Mucosa of rectum (tissue), 2 donors: ENCODE results near the gene PRRT1B.

Experiments used
- H3K27ac ChIP-seq, 2 donors: one replicate each; pipeline ENCODE4 v1.7.0; 2013; ENCODE audit warnings: inconsistent platforms in 2 of 2, low read depth in 2 of 2, low read length in 2 of 2
- H3K27me3 ChIP-seq, 2 donors: one replicate each; pipeline ENCODE4 v1.7.0; 2013; ENCODE audit warnings: low read length in 2 of 2; ENCODE audit not compliant: control insufficient read depth in 2 of 2, insufficient read depth in 2 of 2
- H3K36me3 ChIP-seq, 2 donors: one replicate each; pipeline ENCODE4 v1.7.0; 2013; ENCODE audit warnings: low read length in 2 of 2; ENCODE audit not compliant: control insufficient read depth in 2 of 2, insufficient read depth in 2 of 2
- H3K4me1 ChIP-seq, 2 donors: one replicate each; pipeline ENCODE4 v1.7.0; 2013; ENCODE audit warnings: low read length in 2 of 2, mild to moderate bottlenecking in 1 of 2; ENCODE audit not compliant: control insufficient read depth in 2 of 2, insufficient read depth in 2 of 2
- H3K4me3 ChIP-seq, 2 donors: one replicate each; pipeline ENCODE4 v1.7.0; 2013; ENCODE audit warnings: low read length in 2 of 2
- H3K9ac ChIP-seq, 2 donors: one replicate each; pipeline ENCODE4 v1.7.0; 2013; ENCODE audit warnings: low read length in 2 of 2, low read depth in 1 of 2, mild to moderate bottlenecking in 1 of 2
- H3K9me3 ChIP-seq, 2 donors: one replicate each; pipeline ENCODE4 v1.7.0; 2013; ENCODE audit warnings: low read length in 2 of 2; ENCODE audit not compliant: control insufficient read depth in 2 of 2
- donor health status: healthy.
- donor health status: Normal muscosa, but diverticular disease.

Gene PRRT1B

DNA sequence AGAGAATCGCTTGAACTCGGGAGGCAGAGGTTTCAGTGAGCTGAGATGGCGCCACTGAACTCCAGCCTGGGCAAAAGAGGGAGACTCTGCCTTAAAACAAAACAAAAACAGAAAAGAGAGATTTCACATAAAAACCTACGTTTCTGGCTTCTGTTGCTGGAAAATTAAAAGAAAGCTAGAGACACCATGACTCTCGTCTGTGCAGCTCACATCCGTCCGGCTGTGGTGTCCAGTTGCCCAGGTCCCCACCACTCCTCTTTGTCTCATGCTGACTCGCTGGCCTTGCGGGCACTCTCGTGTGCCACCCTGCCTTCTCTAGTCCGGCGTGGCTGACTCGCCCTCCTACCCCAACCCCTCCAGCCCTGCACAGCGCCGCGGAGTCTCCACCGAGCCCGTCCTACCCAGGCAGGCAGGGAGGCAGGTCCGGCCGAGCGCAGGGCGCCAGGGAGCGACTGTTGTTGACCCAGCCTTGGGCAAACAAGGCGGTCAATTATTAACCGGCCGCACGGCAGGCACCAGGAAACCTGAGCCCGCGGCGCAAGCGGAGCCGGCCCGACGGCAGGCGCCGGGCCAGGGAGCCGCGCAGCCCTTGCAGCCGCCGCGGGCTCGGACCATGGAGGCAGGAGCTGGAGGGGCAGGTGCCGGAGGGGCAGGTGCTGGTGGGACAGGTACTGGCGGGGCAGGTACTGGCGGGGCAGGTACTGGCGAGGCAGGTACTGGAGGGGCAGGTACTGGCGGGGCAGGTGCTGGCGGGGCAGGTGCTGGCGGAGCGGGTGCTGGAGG lies at the start of gene PRRT1B:
Gene PRRT1B, plus strand, starts transcription at position 521 of the 783 bp plus-strand sequence. Its CDS starts 93 bp downstream, at position 614.
- H3K4me1 ChIP-seq: peaks cover 0 to 7% of the 10 kb centered on the region in 2 donors
- no peaks in the 10 kb centered on the region for H3K36me3 ChIP-seq
- H3K27me3 ChIP-seq: peaks cover 4% of the 10 kb centered on the region in 2 donors
- peaks cover 5 to 6% of the 10 kb centered on the region in 2 donors for H3K9me3 ChIP-seq
- H3K9ac ChIP-seq: peak within 1 kb of the TSS; percentile 54 to 60
- peak within 1 kb of the TSS; percentile 65 to 71 for H3K4me3 ChIP-seq
- peak within 1 kb of the TSS; percentile 55 to 72 for H3K27ac ChIP-seq

DNA sequence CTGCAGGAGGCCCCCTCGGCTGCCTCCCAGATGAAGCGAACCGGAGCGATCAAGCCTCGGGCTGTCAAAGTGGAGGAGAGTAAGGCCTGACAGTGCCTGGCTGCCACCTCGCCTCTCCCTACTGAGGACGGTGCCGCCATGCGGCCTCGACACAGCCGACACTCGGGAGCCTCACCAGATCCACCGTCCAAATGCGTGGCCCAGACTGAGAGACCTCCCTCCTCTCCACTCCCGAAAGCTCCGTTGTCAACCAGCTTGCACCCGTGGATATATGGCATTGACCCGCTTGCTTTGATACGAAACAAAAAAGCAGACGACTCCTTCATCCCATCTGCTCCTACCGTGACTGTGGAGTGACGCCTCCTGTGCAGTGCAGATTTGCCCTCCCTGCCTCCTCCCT lies 49.5 kb upstream of the PRRT1B start:
- H3K36me3 ChIP-seq: peaks cover 67 to 85% of the 10 kb centered on the region in 2 donors

DNA sequence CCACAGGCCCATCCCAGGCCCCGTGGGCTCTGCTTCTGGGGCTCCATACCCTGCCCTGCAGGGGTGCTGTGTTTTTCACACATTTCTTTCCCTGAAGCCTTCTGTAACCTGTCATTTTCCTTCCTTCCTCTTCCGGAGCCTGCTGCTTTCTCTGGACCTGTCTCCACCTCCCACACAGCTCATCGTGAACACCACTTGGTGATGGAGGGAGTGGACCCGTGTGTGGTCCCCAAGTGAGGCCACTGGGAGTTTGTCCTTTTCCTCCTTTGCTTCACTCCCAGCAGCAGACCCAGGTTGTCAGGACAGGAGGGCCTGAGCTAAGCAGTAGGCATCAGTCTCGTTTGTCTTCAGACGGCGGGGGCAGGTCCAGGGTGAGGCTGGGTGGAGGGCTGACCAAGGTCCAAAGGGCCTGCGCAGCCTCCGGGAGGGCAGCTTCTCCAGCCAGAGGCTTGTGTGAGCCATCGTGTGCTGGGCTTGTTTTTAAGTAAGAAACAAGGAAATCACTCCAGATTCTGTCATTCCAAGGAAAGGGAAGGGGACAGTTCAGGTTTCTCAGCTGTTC lies 48.4 kb upstream of the PRRT1B start:
- Histone ChIP-seq H3K9me3 (no peaks in the 10 kb centered on the region), H3K4me1 (peaks cover 0 to 11% of the 10 kb centered on the region in 2 donors), H3K36me3 (peaks cover 55 to 74% of the 10 kb centered on the region in 2 donors), H3K27me3 (no peaks in the 10 kb centered on the region), H3K9ac (no peak overlapping the region), H3K27ac (peak overlapping the region in 1 of 2 donors; percentile 38), H3K4me3 (no peak overlapping the region)

More for the DNA sequence above, 49.5 kb upstream of the PRRT1B start:
- no peak overlapping the region for H3K4me3 ChIP-seq
- no peaks in the 10 kb centered on the region for H3K27me3 ChIP-seq
- H3K4me1 ChIP-seq: peaks cover 0 to 9% of the 10 kb centered on the region in 2 donors
- H3K9me3 ChIP-seq: no peaks in the 10 kb centered on the region
- no peak overlapping the region for H3K27ac ChIP-seq
- H3K9ac ChIP-seq: no peak overlapping the region

DNA sequence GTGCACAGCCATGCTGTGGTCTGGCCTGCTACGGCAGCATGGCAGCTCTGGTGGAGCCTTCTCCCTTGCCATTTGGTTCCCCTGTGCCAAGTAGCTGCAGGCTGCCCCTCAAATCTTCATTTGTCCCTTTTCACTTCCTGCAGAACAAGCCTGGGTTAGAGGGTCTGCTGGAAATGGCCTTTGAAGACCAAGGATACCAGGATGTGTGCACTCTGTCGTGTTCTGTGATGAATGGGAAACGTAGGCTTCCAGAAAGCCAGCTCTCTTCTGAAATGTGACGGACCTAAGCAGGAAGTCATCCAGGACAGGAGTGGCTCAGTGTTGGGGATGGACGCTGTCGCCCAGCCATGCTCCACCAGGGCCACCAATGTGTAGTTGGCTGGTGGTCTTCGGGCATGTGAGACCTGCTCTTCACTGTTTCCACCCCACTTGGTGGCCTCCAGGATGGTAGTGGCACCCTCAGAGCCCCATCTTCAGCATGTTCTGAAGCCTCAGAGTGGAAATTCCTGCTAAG lies 46.0 kb upstream of the PRRT1B start:
- no peaks in the 10 kb centered on the region for H3K9me3 ChIP-seq
- no peaks in the 10 kb centered on the region for H3K27me3 ChIP-seq
- no peak overlapping the region for H3K27ac ChIP-seq
- H3K4me1 ChIP-seq: peaks cover 12 to 25% of the 10 kb centered on the region in 2 donors
- H3K4me3 ChIP-seq: no peak overlapping the region
- no peak overlapping the region for H3K9ac ChIP-seq
- H3K36me3 ChIP-seq: peaks cover 32 to 51% of the 10 kb centered on the region in 2 donors

DNA sequence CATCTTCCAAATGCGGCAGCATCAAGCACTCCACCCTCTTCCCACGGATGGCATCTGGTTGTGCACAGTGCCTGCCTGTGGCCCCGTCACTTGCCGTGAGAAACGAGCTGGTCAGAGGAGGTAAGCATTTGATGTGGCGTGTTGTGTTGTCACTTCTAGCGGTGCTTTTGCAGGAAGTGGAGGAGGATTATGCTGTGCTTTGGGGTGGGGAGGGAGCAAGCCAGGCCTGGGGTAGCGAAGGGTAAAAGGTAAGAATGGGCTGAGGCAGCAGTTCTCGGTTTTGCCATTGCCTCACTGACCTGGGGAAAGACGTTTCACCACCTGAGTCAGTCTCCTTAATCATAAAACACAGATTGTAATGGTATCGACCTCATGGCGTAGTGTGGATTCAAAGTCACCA lies 44.9 kb upstream of the PRRT1B start:
- Histone ChIP-seq H3K27me3 (no peaks in the 10 kb centered on the region), H3K9me3 (no peaks in the 10 kb centered on the region), H3K27ac (peak overlapping the region in 1 of 2 donors; percentile 3), H3K9ac (no peak overlapping the region), H3K4me3 (no peak overlapping the region), H3K36me3 (peaks cover 27 to 43% of the 10 kb centered on the region in 2 donors), H3K4me1 (peaks cover 13 to 27% of the 10 kb centered on the region in 2 donors)

DNA sequence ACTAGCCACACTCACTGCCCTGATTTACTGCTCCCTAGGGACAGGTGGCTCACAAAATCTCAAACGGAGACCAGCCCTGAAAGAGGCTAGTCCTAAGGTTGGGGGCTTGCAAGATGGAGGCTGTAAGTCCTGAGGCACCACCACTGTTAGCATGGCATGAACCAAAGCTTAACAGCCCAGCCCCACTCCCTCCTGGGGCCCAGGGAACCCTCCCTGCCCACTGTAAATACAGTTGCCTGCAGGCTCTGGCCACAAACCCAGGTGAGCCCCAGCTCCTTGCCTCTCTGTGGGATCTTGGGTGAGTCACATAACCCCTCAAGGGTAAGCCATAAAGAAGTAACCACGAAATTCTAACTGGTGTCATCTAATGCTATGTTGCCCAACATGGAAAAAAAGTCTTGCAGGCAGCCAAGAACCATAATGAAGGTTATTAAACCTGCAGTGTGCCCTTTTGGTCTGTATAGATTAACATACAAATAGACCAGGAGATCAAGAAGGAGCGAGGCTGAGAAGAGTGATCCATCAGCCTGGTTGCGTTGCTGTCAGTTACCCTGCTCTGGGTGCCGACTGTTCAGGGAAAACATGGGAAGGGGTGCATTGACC lies 44.3 kb upstream of the PRRT1B start:
- Histone ChIP-seq H3K4me3 (no peak overlapping the region), H3K27me3 (no peaks in the 10 kb centered on the region), H3K27ac (peak overlapping the region in 1 of 2 donors; percentile 3), H3K9me3 (no peaks in the 10 kb centered on the region), H3K9ac (no peak overlapping the region), H3K4me1 (peaks cover 13 to 27% of the 10 kb centered on the region in 2 donors), H3K36me3 (peaks cover 20 to 36% of the 10 kb centered on the region in 2 donors)

DNA sequence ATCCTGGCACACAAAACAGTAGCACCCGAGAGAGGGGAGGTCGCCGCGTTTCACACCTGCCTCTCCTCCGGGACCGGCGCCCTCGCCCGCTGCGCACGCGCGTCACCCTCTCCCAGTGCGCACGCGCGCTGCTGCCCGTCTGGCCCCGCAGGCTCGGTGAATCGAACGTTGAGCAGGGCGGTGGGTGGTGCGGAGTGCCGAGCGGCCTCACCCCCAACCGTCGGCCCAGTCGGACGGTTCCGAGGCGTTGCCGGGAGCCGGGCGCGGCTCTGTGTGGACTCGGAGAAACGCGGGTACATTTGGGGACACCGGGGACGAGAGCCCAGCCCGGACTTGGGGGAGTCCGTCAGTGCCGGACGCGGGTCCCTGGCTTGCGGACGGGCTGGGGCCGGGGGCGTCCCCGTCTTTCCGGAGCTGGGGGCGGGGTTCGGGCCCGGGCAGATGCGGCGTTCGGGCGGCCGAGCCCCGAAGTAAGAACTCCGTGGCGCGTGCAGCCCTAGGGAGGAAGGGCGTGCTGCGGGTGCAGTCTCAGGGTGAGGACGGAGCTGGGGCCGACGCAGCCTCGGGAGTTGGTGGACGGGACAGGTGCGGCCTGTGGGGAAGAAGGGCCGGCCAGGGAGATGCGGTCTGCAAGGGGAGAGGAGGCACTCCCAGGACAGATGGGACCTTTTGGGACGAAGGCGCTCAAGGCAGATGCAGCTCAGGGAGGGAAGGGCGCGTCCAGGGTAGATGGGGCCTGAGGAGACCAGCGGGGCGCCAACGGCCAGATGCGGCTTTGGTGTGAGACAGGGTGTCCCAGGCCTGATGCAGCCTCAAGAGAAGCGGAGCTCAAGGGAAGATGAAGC lies 42.3 kb upstream of the PRRT1B start, which contains the start of gene POMT1:
Gene POMT1, plus strand, starts transcription at position 138 of the 845 bp plus-strand sequence. CDS start 1,301 bp downstream, outside the sequence.
- H3K4me3 ChIP-seq: peak within 1 kb of the TSS; percentile 85 to 94
- H3K9ac ChIP-seq: peak within 1 kb of the TSS; percentile 75 to 85
- H3K27ac ChIP-seq: peak within 1 kb of the TSS; percentile 46 to 63
- H3K4me1 ChIP-seq: peaks cover 13 to 18% of the 10 kb centered on the region in 2 donors
- H3K36me3 ChIP-seq: peaks cover 12 to 21% of the 10 kb centered on the region in 2 donors
- H3K9me3 ChIP-seq: no peaks in the 10 kb centered on the region
- no peaks in the 10 kb centered on the region for H3K27me3 ChIP-seq

DNA sequence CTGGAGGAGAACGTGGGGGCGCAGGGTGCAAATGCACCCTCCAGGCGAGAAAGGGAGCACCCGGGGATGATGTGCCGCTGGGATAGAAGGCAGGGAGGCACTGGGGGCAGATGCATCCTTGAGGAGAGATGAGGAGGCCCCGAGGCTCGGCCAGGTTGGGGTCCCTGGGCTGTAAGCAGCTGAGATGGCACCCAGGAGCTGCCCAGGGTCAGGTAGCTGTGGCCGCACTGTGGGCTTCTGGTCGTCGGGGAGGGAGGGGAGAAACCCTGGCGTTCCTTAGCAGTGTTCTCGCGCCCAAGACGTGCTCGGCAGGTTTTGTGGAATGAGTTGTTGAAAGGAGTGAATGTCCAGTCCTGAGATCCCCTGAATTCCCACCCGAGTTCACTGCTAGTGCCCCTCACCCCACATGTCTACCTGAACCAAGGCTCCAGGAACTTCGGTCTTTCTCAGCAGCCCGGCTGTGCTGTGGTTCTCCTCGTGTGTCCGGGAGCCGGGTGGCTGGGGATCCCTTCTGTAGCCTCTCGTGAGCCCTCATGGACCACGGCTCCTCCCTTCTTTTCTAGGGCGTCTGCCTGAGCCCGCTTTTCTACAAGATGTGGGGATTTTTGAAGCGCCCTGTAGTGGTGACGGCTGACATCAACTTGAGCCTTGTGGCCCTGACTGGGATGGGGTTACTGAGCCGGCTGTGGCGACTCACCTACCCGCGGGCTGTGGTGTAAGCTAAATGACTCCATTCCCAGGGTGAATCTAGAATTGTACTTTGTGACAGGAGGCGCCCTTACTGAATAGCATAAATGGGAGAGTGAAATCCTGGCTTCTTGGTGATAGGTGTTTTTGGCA lies 41.5 kb upstream of the PRRT1B start:
- Histone ChIP-seq H3K9ac (peak overlapping the region; percentile 75 to 85), H3K36me3 (peaks cover 9 to 14% of the 10 kb centered on the region in 2 donors), H3K9me3 (no peaks in the 10 kb centered on the region), H3K27ac (no peak overlapping the region), H3K4me3 (peak overlapping the region; percentile 85 to 94), H3K4me1 (peaks cover 13 to 18% of the 10 kb centered on the region in 2 donors), H3K27me3 (no peaks in the 10 kb centered on the region)

DNA sequence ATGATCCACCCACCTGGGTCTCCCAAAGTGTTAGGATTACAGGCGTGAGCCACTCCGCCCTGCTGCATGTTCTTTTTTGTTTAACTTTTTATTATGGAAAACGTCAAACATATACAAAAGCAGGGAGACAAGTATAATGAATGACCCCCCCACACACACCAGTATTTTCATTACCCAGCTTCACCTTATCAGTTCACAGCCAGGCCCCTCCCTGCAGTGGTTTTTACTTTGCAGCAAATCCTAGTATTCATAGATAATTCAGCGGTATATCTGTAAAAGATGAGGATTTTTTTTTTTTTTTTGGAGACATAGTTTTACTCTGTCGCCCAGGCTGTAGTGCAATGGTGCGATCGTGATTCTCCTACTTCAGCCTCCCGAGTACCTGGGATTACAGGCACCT lies 40.3 kb upstream of the PRRT1B start:
- H3K27me3 ChIP-seq: no peaks in the 10 kb centered on the region
- peaks cover 8 to 10% of the 10 kb centered on the region in 2 donors for H3K36me3 ChIP-seq
- no peak overlapping the region for H3K9ac ChIP-seq
- H3K4me3 ChIP-seq: no peak overlapping the region
- H3K9me3 ChIP-seq: no peaks in the 10 kb centered on the region
- H3K27ac ChIP-seq: no peak overlapping the region
- peaks cover 13 to 18% of the 10 kb centered on the region in 2 donors for H3K4me1 ChIP-seq
